ENCODE measurements around the gene LY9. TPM values are rescaled to one million over a fixed set of nuclear protein-coding genes. Genes with fewer than 3 reads are reported as not detected.

Gene LY9
- total and polyA plus RNA-seq, 2 experiments from 2014 or later = not detected

DNA sequence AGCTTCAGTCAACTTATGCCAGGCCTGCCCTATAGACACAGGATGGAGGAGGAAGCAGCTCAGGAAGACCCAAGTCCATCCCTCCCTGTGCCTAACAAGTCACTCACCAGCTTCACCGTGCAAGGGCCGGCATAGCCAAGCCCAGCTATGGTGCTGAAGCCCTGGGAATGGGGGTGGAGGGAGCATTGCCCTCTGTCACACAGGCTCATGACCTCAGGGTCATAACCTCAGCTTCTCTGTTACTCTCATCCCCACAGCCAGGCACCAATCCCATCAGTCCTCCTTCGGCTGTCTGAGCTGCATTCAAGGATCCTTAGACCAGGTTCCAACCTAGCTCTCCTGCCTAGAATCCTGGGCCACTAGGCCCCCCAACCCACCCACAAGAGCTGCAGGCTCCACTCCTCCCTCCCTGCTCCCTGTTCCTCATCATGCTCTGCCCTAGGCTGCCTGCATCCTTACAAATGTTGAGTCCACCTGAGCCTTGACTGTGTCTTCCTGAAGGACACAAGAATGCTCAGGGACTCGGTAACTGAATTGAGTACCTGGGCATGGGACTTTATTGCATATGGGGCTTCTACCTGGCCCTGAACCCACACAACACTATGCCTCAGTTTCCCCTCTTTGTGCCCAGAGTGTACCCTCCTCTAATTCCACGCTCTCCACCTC, 65.0 kb downstream of the LY9 start:
- H3K4me3 ChIP-seq = no peak overlapping the region
- no peaks in the 10 kb centered on the region for H3K4me1 ChIP-seq (ENCODE audit: insufficient read depth)
- H3K27me3 ChIP-seq (ENCODE audit: insufficient read depth) = no peaks in the 10 kb centered on the region
- H3K9me2 ChIP-seq (ENCODE audit: insufficient read depth) = no peaks in the 10 kb centered on the region
- no peak overlapping the region for H3K4me3 Mint-ChIP-seq
- H3K27ac ChIP-seq (ENCODE audit: low read depth) = no peak overlapping the region
- H3K9me3 Mint-ChIP-seq = no peaks in the 10 kb centered on the region
- no peaks in the 10 kb centered on the region for H3K36me3 ChIP-seq (ENCODE audit: insufficient read depth)
- no peaks in the 10 kb centered on the region for H3K79me2 ChIP-seq (replicated peaks; ENCODE audit: insufficient read depth)
- no peaks in the 10 kb centered on the region for H3K36me3 Mint-ChIP-seq (ENCODE audit: low read depth)
- no peaks in the 10 kb centered on the region for H3K4me1 Mint-ChIP-seq
- H4K20me1 ChIP-seq (replicated peaks; ENCODE audit: insufficient read depth) = no peaks in the 10 kb centered on the region
- DNase-seq (ENCODE audit: low spot score) (no peak), ATAC-seq (no peak)
- no peak overlapping the region for H3K4me2 ChIP-seq
- no peak overlapping the region for H3K27ac Mint-ChIP-seq
- H3F3A ChIP-seq (replicated peaks; ENCODE audit: low read depth) = no peaks in the 10 kb centered on the region
- peaks cover 2% of the 10 kb centered on the region for H3K27me3 Mint-ChIP-seq (ENCODE audit: insufficient read depth, low read depth, poor library complexity)
- H2AFZ ChIP-seq = no peak overlapping the region
- TF ChIP-seq, protein P1, sequence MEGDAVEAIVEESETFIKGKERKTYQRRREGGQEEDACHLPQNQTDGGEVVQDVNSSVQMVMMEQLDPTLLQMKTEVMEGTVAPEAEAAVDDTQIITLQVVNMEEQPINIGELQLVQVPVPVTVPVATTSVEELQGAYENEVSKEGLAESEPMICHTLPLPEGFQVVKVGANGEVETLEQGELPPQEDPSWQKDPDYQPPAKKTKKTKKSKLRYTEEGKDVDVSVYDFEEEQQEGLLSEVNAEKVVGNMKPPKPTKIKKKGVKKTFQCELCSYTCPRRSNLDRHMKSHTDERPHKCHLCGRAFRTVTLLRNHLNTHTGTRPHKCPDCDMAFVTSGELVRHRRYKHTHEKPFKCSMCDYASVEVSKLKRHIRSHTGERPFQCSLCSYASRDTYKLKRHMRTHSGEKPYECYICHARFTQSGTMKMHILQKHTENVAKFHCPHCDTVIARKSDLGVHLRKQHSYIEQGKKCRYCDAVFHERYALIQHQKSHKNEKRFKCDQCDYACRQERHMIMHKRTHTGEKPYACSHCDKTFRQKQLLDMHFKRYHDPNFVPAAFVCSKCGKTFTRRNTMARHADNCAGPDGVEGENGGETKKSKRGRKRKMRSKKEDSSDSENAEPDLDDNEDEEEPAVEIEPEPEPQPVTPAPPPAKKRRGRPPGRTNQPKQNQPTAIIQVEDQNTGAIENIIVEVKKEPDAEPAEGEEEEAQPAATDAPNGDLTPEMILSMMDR (conservative IDR thresholded peaks at IDR 0.05; ENCODE audit: low read depth in 2 of 2) = no peak
- TF ChIP-seq NANOG (IDR thresholded peaks at IDR 0.05; ENCODE audit: borderline replicate concordance) (no peak), ZNF331 (CRISPR knock-in tag; IDR thresholded peaks at IDR 0.05; ENCODE audit: low read depth) (no peak), JUNB (IDR thresholded peaks at IDR 0.05; ENCODE audit: unreplicated experiment) (no peak), STAT1 (IDR thresholded peaks at IDR 0.05; ENCODE audit: unreplicated experiment) (no peak)
- TF ChIP-seq, protein P2, sequence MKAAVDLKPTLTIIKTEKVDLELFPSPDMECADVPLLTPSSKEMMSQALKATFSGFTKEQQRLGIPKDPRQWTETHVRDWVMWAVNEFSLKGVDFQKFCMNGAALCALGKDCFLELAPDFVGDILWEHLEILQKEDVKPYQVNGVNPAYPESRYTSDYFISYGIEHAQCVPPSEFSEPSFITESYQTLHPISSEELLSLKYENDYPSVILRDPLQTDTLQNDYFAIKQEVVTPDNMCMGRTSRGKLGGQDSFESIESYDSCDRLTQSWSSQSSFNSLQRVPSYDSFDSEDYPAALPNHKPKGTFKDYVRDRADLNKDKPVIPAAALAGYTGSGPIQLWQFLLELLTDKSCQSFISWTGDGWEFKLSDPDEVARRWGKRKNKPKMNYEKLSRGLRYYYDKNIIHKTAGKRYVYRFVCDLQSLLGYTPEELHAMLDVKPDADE (IDR thresholded peaks at IDR 0.05) = no peak
- TF ChIP-seq, protein P3, sequence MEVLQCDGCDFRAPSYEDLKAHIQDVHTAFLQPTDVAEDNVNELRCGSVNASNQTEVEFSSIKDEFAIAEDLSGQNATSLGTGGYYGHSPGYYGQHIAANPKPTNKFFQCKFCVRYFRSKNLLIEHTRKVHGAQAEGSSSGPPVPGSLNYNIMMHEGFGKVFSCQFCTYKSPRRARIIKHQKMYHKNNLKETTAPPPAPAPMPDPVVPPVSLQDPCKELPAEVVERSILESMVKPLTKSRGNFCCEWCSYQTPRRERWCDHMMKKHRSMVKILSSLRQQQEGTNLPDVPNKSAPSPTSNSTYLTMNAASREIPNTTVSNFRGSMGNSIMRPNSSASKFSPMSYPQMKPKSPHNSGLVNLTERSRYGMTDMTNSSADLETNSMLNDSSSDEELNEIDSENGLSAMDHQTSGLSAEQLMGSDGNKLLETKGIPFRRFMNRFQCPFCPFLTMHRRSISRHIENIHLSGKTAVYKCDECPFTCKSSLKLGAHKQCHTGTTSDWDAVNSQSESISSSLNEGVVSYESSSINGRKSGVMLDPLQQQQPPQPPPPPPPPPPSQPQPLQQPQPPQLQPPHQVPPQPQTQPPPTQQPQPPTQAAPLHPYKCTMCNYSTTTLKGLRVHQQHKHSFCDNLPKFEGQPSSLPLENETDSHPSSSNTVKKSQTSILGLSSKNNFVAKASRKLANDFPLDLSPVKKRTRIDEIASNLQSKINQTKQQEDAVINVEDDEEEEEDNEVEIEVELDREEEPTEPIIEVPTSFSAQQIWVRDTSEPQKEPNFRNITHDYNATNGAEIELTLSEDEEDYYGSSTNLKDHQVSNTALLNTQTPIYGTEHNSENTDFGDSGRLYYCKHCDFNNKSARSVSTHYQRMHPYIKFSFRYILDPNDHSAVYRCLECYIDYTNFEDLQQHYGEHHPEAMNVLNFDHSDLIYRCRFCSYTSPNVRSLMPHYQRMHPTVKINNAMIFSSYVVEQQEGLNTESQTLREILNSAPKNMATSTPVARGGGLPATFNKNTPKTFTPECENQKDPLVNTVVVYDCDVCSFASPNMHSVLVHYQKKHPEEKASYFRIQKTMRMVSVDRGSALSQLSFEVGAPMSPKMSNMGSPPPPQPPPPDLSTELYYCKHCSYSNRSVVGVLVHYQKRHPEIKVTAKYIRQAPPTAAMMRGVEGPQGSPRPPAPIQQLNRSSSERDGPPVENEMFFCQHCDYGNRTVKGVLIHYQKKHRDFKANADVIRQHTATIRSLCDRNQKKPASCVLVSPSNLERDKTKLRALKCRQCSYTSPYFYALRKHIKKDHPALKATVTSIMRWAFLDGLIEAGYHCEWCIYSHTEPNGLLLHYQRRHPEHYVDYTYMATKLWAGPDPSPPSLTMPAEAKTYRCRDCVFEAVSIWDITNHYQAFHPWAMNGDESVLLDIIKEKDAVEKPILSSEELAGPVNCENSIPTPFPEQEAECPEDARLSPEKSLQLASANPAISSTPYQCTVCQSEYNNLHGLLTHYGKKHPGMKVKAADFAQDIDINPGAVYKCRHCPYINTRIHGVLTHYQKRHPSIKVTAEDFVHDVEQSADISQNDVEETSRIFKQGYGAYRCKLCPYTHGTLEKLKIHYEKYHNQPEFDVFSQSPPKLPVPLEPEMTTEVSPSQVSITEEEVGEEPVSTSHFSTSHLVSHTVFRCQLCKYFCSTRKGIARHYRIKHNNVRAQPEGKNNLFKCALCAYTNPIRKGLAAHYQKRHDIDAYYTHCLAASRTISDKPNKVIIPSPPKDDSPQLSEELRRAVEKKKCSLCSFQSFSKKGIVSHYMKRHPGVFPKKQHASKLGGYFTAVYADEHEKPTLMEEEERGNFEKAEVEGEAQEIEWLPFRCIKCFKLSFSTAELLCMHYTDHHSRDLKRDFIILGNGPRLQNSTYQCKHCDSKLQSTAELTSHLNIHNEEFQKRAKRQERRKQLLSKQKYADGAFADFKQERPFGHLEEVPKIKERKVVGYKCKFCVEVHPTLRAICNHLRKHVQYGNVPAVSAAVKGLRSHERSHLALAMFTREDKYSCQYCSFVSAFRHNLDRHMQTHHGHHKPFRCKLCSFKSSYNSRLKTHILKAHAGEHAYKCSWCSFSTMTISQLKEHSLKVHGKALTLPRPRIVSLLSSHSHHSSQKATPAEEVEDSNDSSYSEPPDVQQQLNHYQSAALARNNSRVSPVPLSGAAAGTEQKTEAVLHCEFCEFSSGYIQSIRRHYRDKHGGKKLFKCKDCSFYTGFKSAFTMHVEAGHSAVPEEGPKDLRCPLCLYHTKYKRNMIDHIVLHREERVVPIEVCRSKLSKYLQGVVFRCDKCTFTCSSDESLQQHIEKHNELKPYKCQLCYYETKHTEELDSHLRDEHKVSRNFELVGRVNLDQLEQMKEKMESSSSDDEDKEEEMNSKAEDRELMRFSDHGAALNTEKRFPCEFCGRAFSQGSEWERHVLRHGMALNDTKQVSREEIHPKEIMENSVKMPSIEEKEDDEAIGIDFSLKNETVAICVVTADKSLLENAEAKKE (CRISPR knock-in tag; IDR thresholded peaks at IDR 0.05) = no peak

Data from GM23338 (cell line).